Natural killer cell (primary cell): ENCODE measurements around the gene GRIA2. TPM values are rescaled to one million over a fixed set of nuclear protein-coding genes. Genes with fewer than 3 reads are reported as not detected.

Experiments
- ATAC-seq, 3 donors: fragments of 150-1000 bp in 2 of 3; fragments of 200-7000 bp in 1 of 3; cut with Tn5 transposase; 1 replicate in 1 of 3; 2 replicates in 2 of 3; pipeline ENCODE4 v1.10.0; 2021; ENCODE audit warnings: mild to moderate bottlenecking in 2 of 3, moderate library complexity in 2 of 3
- DNase-seq, 2 donors: peaks; one replicate each; pipeline versions ENCODE4 v3.0.0 to v3.0.0-alpha.2; 2013 to 2021; ENCODE audit warnings: mixed read lengths in 1 of 2
- H3K27ac ChIP-seq: one replicate; pipeline ENCODE4 v1.5.1; 2013; ENCODE audit warnings: mild to moderate bottlenecking, low read length
- H3K27me3 ChIP-seq: one replicate; pipeline ENCODE4 v1.6.1; 2013; ENCODE audit warnings: low read length; ENCODE audit not compliant: control insufficient read depth, insufficient read depth
- H3K36me3 ChIP-seq: one replicate; pipeline ENCODE4 v1.6.1; 2013; ENCODE audit warnings: low read length; ENCODE audit not compliant: control insufficient read depth, insufficient read depth
- H3K4me1 ChIP-seq: one replicate; pipeline ENCODE4 v1.6.1; 2013; ENCODE audit warnings: low read length; ENCODE audit not compliant: control insufficient read depth, insufficient read depth
- H3K4me3 ChIP-seq: one replicate; pipeline ENCODE4 v1.5.1; 2013; ENCODE audit warnings: low read length
- H3K9me3 ChIP-seq: one replicate; pipeline ENCODE4 v1.6.1; 2013; ENCODE audit warnings: low read length; ENCODE audit not compliant: control insufficient read depth, insufficient read depth
- H3K27ac Mint-ChIP-seq, 2 donors: one replicate each; pipeline ENCODE4 v1.8.0; 2022; ENCODE audit warnings: mild to moderate bottlenecking in 2 of 2, mixed read lengths in 2 of 2, moderate library complexity in 1 of 2
- H3K27me3 Mint-ChIP-seq, 2 donors: one replicate each; pipeline ENCODE4 v1.8.0; 2022; ENCODE audit warnings: low read depth in 2 of 2, mixed read lengths in 2 of 2
- H3K36me3 Mint-ChIP-seq: one replicate; pipeline ENCODE4 v1.8.0; 2022; ENCODE audit warnings: mixed read lengths
- H3K4me1 Mint-ChIP-seq, 2 donors: one replicate each; pipeline ENCODE4 v1.8.0; 2022; ENCODE audit warnings: mixed read lengths in 2 of 2
- H3K4me3 Mint-ChIP-seq: one replicate; pipeline ENCODE4 v1.8.0; 2022; ENCODE audit warnings: mild to moderate bottlenecking, moderate library complexity, mixed read lengths
- H3K9me3 Mint-ChIP-seq, 2 donors: one replicate each; pipeline ENCODE4 v1.8.0; 2022; ENCODE audit warnings: mixed read lengths in 2 of 2
- WGBS: methylation state at CpG from one replicate; pipeline ENCODE4 v1.1.7; 2013; ENCODE audit warnings: missing lambda C conversion rate; ENCODE audit not compliant: insufficient coverage; 5-methylcytosine and 5-hydroxymethylcytosine counted together
- intact Hi-C: fragments of 100-400 bp; cut with micrococcal nuclease; formaldehyde crosslinking; loops from one replicate; pipeline ENCODE4 v1.14.2; 2022
- total RNA-seq, 4 donors: library from RNA; stranded (reverse); fragments of 120-200 nt in 1 of 4; gene quantifications; one replicate each; pipeline versions ENCODE4 v1.2.3 to v1.2.4, GENCODE V29; 2013 to 2022
- TF ChIP-seq, protein P1 (sequence below): fragments of 200-600 bp; IDR thresholded peaks from one replicate; pipeline ENCODE4 v1.8.0; 2022; ENCODE audit warnings: antibody characterized with exemption

Gene GRIA2
- total RNA-seq, 3 donors from 2014 or later (not counting 1 experiment from before 2014, with no cell fraction given): not detected

DNA sequence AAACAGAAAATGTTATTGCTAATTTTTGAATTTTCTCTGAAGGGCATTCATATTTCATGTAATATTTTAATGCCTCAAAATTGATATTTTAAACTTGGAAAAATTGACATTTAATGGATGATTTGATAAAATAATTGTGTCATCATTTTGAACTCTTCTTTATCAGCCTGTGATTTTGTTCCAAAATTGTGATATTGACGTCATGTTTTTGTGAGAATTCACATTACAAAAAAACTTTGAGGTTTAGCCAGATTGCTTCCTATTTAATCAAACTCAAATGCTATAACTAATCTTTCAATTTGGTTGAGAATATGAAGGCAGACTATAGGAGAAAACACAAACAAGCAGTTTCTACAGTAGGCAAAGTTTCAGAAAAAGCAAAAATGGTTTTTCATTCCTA is 137.4 kb downstream of the GRIA2 start:
- ATAC-seq: no peak
- H3K4me3 ChIP-seq: no peak overlapping the region
- TF ChIP-seq, protein P1, sequence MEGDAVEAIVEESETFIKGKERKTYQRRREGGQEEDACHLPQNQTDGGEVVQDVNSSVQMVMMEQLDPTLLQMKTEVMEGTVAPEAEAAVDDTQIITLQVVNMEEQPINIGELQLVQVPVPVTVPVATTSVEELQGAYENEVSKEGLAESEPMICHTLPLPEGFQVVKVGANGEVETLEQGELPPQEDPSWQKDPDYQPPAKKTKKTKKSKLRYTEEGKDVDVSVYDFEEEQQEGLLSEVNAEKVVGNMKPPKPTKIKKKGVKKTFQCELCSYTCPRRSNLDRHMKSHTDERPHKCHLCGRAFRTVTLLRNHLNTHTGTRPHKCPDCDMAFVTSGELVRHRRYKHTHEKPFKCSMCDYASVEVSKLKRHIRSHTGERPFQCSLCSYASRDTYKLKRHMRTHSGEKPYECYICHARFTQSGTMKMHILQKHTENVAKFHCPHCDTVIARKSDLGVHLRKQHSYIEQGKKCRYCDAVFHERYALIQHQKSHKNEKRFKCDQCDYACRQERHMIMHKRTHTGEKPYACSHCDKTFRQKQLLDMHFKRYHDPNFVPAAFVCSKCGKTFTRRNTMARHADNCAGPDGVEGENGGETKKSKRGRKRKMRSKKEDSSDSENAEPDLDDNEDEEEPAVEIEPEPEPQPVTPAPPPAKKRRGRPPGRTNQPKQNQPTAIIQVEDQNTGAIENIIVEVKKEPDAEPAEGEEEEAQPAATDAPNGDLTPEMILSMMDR: no peak
- Mint-ChIP-seq H3K36me3 (no peaks in the 10 kb centered on the region), H3K27me3 (no peaks in the 10 kb centered on the region), H3K27ac (no peak overlapping the region), H3K4me3 (no peak overlapping the region), H3K4me1 (no peaks in the 10 kb centered on the region), H3K9me3 (peaks cover 2 to 5% of the 10 kb centered on the region in 2 donors)
- no peak overlapping the region for H3K27ac ChIP-seq
- intact Hi-C loops: no loop called here
- no peak for DNase-seq
- H3K9me3 ChIP-seq: peaks cover 2% of the 10 kb centered on the region
- H3K36me3 ChIP-seq: no peaks in the 10 kb centered on the region
- WGBS: 60% methylated on average over 1 of the region's 1 CpG
- no peaks in the 10 kb centered on the region for H3K27me3 ChIP-seq
- no peaks in the 10 kb centered on the region for H3K4me1 ChIP-seq

DNA sequence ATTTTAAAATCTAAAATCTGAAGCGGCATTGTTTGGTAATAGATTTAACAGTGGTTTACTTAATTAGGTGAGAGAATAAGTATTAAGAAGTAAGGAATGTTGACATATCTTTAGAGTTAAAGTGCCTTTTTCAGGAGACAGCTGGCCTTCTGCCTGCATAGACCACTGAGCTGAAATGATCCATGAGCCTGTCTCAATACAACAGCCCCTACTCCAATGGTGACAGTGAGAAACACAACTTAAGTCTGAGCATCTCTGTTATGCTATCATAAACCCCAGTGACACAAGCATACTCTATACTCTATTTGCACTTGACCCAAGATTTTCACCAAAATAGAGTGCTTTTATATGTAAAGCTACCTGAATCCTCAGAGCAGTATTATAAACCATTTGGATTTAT is 137.9 kb downstream of the GRIA2 start:
- no peaks in the 10 kb centered on the region for H3K4me1 Mint-ChIP-seq
- H3K27ac ChIP-seq: no peak overlapping the region
- no peak for ATAC-seq
- no peak overlapping the region for H3K27ac Mint-ChIP-seq
- intact Hi-C loops: no loop called here
- WGBS: 100% methylated on average over 1 of the region's 1 CpG
- no peak overlapping the region for H3K4me3 ChIP-seq
- H3K36me3 Mint-ChIP-seq: no peaks in the 10 kb centered on the region
- H3K9me3 Mint-ChIP-seq: peaks cover 2 to 5% of the 10 kb centered on the region in 2 donors
- no peak overlapping the region for H3K4me3 Mint-ChIP-seq
- H3K36me3 ChIP-seq: no peaks in the 10 kb centered on the region
- no peak for DNase-seq
- TF ChIP-seq, protein P1: no peak
- H3K27me3 ChIP-seq: no peaks in the 10 kb centered on the region
- H3K4me1 ChIP-seq: no peaks in the 10 kb centered on the region
- H3K9me3 ChIP-seq: peaks cover 2% of the 10 kb centered on the region
- no peaks in the 10 kb centered on the region for H3K27me3 Mint-ChIP-seq

- no peaks in the 10 kb centered on the region for H3K27me3 ChIP-seq
Observed at GRCh38 chr4:157358851-157359250, 138.3 kb downstream of the GRIA2 start.

DNA sequence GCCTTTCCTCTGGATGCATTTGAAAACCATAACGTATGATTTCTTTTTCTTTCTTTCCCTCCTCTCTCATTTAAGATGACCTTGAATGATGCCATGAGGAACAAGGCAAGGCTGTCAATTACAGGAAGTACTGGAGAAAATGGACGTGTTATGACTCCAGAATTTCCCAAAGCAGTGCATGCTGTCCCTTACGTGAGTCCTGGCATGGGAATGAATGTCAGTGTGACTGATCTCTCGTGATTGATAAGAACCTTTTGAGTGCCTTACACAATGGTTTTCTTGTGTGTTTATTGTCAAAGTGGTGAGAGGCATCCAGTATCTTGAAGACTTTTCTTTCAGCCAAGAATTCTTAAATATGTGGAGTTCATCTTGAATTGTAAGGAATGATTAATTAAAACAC is 142.8 kb downstream of the GRIA2 start:
- TF ChIP-seq, protein P1: no peak
- Mint-ChIP-seq H3K27me3 (no peaks in the 10 kb centered on the region), H3K4me1 (no peaks in the 10 kb centered on the region), H3K4me3 (no peak overlapping the region), H3K9me3 (peaks cover 2 to 8% of the 10 kb centered on the region in 2 donors), H3K36me3 (no peaks in the 10 kb centered on the region), H3K27ac (no peak overlapping the region)
- Histone ChIP-seq H3K4me1 (no peaks in the 10 kb centered on the region), H3K36me3 (no peaks in the 10 kb centered on the region), H3K4me3 (no peak overlapping the region), H3K9me3 (peaks cover 2% of the 10 kb centered on the region), H3K27ac (no peak overlapping the region), H3K27me3 (no peaks in the 10 kb centered on the region)
- no peak for DNase-seq
- intact Hi-C loops: no loop called here
- WGBS: 60% methylated on average over 4 of the region's 4 CpGs
- ATAC-seq: no peak

More at GRCh38 chr4:157358851-157359250, 138.3 kb downstream of the GRIA2 start:
- Mint-ChIP-seq H3K4me3 (no peak overlapping the region), H3K36me3 (no peaks in the 10 kb centered on the region), H3K4me1 (no peaks in the 10 kb centered on the region), H3K27ac (no peak overlapping the region), H3K9me3 (peaks cover 2 to 5% of the 10 kb centered on the region in 2 donors), H3K27me3 (no peaks in the 10 kb centered on the region)
- no CpG with 5 or more reads among the region's 1 CpG for WGBS
- peaks cover 2% of the 10 kb centered on the region for H3K9me3 ChIP-seq
- H3K36me3 ChIP-seq: no peaks in the 10 kb centered on the region
- H3K27ac ChIP-seq: no peak overlapping the region
- H3K4me1 ChIP-seq: no peaks in the 10 kb centered on the region
- TF ChIP-seq, protein P1: no peak
- intact Hi-C loops: no loop called here
- no peak for ATAC-seq
- DNase-seq: no peak
- H3K4me3 ChIP-seq: no peak overlapping the region
